ENCODE data around the gene PPARG.

PPARG gene

GRCh38 chr3:12437861-12438260, 149.0 kb downstream of the PPARG start:
- no peak overlapping the region for H3K4me3 ChIP-seq (replicated peaks; ENCODE audit: insufficient read depth, low read length)
- DNase-seq (ENCODE audit: low read depth in 1 of 2, low spot score in 1 of 2): no peak
- TF ChIP-seq POLR2AphosphoS5 (IDR thresholded peaks at IDR 0.05; ENCODE audit: low read depth) (no peak), REST (IDR thresholded peaks at IDR 0.05; ENCODE audit: insufficient replicate concordance, low read depth) (no peak), GABPA (IDR thresholded peaks at IDR 0.05; ENCODE audit: low read depth) (no peak), CTCF (IDR thresholded peaks at IDR 0.05; ENCODE audit: insufficient read depth, low read length) (no peak), SPI1 (IDR thresholded peaks at IDR 0.05; ENCODE audit: borderline replicate concordance, low read depth) (no peak)
- H3K27me3 ChIP-seq (ENCODE audit: insufficient read depth, poor library complexity, severe bottlenecking): no peaks in the 10 kb centered on the region
- no peak overlapping the region for H3K27ac ChIP-seq (replicated peaks)

GRCh38 chr3:12438318-12438717, 149.4 kb downstream of the PPARG start:
- Histone ChIP-seq H3K27ac (replicated peaks) (no peak overlapping the region), H3K27me3 (ENCODE audit: insufficient read depth, poor library complexity, severe bottlenecking) (no peaks in the 10 kb centered on the region), H3K4me3 (replicated peaks; ENCODE audit: insufficient read depth, low read length) (no peak overlapping the region)
- no peak for DNase-seq (ENCODE audit: low read depth in 1 of 2, low spot score in 1 of 2)
- no peak for TF ChIP-seq GABPA (IDR thresholded peaks at IDR 0.05; ENCODE audit: low read depth)
- TF ChIP-seq REST (IDR thresholded peaks at IDR 0.05; ENCODE audit: insufficient replicate concordance, low read depth): no peak

- DNase-seq (ENCODE audit: low read depth in 1 of 2, low spot score in 1 of 2): no peak
- TF ChIP-seq CTCF (IDR thresholded peaks at IDR 0.05; ENCODE audit: insufficient read depth, low read length) (no peak), SPI1 (IDR thresholded peaks at IDR 0.05; ENCODE audit: borderline replicate concordance, low read depth) (no peak), POLR2AphosphoS5 (IDR thresholded peaks at IDR 0.05; ENCODE audit: low read depth) (no peak), GABPA (IDR thresholded peaks at IDR 0.05; ENCODE audit: low read depth) (no peak), REST (IDR thresholded peaks at IDR 0.05; ENCODE audit: insufficient replicate concordance, low read depth) (no peak)
- Histone ChIP-seq H3K4me3 (replicated peaks; ENCODE audit: insufficient read depth, low read length) (no peak overlapping the region), H3K27ac (replicated peaks) (no peak overlapping the region), H3K27me3 (ENCODE audit: insufficient read depth, poor library complexity, severe bottlenecking) (no peaks in the 10 kb centered on the region)
Observed at GRCh38 chr3:12439161-12439940, 150.5 kb downstream of the PPARG start.
